GM18526 (cell line): ENCODE measurements around the gene NKX1-2.

ENCODE experiments used
- POLR2A ChIP-seq: IDR thresholded peaks from 3 replicates; pipeline ENCODE4 v1.6.1; 2011; ENCODE audit not compliant: insufficient read length; ENCODE audit errors: extremely low read depth

Gene NKX1-2

DNA sequence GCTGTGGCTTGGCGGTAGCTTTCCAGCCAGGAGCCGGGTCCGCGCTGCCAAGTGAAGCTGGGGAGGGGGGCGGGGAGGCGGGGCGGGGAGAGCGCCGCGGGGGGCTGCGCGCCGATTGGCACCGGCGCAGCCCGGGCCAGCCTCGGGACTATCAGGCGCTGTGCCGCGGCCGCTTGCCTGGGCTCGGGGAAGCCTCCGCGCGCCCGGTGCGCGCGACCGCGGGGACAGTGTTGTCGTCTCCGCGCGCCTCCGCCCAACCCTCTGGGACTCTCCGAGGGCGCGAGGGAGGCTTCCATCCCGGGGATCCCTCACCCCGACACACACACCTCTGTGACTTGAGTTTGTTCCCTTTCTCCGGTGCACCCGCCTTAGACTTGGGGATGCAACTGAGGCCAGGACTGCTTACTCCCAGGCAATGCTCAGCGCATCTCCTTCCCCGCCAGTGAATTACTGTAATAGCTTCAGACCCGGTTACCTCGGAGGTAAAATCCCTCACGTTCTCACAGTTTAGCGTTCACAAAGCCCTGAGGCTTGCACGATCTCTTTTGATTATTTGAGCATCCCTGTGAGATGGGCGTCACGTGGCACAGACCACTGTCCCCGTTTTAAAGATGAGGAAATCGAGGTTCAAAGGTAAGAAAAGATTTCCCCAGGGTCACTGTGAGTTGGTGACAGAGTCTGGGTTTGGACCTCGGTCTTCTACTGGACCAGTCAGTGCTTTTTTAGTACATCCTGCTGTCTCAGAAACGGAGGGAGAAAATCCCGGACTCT is at the start of gene NKX1-2:
Gene NKX1-2 (minus strand): TSS at position 24 of the 771 bp plus-strand sequence. CDS start 92 bp downstream, outside the sequence.
- TF ChIP-seq POLR2A: no peak

DNA sequence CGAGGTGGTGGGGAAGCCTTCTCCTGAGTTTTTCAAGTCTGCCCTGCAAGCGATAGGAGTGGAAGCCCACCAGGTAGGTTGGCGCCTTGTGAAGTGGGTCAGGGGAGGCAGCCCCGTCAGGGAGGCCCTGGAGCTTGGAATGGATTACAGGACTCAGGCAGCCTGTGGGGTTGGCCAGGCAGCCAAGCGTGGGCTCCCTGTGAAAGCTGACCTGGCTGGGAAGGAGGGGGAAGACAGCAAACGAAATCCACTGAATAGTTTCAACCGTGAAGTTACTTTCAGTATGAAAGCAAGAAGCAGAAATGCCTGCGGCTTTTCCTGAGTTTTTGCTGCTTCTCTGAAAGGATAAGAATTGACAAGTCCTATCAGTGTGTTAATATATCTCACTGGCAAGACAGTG is 48.2 kb upstream of the NKX1-2 start:
- TF ChIP-seq POLR2A: no peak

DNA sequence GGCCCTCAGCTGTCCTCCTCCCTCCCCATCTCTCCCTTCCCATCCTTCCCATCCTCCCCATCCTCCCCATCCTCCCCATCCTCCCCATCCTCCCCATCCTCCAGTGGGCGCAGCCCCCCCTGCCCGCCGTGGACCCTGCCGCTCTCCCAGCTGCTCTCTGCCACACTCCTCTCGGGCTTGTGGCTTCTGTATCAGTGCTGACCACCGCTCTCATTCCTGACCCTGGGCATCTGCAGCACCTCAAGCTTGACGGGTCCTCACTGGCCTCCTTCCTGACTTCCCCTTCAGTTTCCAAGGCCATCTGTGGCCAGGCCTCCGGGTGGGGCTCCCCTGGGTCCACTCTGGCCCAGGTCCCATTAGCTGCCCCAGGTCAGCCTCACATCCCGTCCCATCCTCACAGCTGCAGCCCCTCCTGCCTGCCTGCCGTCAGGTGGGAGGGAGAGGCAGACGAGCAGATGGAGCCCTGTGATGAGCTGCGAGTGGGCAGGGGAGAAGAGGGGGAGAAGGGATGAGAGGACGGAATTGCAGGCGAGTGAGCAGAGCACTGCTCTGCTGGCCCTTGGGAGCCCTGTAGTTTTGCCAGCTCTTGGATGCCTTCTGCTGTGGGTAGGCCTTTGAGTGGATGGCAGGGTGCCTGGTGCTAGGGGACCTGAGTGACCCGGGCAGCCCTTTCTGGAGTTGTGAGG is 47.5 kb upstream of the NKX1-2 start:
- TF ChIP-seq POLR2A: no peak

DNA sequence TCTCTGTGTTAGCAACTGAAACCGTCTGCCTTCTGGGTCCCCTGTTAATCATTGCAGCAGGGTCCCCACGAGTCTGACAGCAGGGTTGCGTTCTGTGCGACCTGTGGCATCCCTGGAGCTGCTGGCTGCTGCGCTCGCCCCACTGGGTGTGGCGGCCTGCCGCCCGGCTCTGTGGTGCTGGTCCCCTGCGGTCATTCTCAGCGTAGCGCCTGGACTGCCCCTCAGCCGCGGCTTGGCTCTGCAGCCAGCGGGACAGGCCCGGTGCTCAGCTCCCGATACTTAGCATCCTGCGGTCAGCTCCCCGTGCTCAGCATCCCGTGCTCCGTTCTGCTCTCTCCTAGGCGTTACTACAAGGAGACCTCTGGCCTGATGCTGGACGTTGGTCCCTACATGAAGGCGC is 46.8 kb upstream of the NKX1-2 start:
- TF ChIP-seq POLR2A: no peak

DNA sequence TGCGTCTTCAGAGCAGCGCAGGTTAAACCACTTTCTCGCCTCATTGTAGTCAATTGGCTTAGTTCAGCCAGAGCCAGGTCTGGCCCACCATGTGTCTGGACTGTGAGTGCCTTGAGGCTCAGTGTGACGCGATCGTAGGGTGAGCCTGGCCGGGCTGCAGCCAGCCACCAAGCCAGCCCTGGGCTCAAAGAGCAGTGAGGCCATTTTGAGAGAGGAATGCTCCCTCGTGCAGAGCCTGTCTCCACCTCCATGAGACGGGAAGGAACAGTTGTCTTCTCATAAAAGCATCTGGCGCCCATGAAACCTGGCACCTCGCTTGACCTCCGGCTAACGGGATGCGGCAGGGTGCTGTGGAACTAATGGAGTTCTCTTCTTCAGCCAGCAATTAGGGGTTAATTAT is 46.3 kb upstream of the NKX1-2 start:
- TF ChIP-seq POLR2A: no peak

DNA sequence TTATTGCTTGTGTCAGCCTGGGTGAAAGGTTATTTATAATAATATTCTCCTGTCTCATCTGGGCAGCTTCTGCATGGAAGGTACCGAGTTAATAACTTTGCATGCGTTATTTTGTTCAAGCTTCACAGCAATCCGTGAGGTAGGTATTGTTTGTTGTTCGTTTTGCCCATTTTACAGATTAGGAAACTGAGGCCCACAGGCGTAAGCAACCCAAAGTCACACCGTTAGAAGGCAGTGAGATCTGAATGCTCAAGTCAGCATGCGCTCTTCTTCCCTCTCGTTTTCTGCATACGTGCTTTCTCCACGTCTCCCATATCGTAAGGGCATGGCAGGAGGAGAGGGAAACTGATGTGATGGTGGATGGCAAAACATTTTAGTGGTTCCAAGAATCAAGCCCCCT is 45.9 kb upstream of the NKX1-2 start:
- TF ChIP-seq POLR2A: no peak

DNA sequence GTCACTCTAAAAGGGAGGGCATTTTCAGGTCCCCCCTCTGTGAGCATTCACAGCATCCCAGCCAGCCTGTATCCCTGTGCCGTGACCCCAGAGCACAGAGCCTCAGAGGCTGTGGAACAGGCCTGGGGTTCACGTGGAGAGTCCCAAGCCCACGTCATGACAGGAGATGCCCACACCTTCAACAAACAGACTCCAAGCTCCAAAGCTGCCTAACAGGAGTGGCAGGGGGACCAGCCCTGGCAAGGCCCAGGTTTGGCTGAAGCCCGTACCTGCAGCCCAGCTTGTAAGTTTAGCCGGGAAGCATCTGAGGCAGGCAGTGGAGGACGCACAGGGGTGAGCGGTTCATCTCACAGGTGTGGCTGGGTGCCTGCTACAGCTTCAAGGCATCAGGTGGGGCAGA is 45.3 kb upstream of the NKX1-2 start:
- TF ChIP-seq POLR2A: no peak

DNA sequence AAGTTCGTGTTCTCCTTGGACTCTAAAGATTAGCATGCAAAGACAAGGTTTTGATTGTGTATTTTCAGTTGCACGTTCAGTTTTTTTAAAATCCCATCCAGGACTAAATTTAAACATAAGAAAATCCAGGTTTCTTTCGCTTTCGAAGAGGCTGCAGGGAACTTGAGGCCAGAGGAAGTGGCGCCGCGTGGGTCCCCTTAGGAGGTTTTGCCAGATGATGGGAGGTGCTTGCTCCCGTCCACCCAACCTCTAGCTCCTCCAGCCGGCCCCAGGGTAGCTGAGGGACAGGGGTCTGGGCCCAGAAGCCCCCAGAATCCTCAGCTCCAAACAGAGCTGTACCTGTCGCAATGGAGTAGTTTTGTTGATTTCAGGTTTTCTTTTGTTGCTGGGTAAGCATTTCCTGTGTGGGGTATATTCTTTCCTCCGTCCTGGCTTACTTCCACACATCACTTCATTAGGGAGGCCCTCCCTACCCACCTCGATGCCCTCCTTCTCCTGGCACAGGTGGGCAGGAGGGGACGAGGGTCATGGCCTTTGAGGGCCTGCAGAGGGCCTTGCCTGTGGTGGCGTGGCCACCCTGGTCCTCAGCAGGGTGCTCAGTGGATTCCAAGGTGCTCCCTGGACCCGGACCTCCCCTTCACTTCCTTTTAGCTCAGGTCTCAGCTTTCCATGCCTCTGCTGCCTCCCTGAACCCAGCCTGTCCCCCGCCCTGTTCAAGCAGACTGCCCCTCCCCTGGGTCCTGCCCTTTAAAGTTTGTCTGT is 44.4 kb upstream of the NKX1-2 start:
- TF ChIP-seq POLR2A: no peak

DNA sequence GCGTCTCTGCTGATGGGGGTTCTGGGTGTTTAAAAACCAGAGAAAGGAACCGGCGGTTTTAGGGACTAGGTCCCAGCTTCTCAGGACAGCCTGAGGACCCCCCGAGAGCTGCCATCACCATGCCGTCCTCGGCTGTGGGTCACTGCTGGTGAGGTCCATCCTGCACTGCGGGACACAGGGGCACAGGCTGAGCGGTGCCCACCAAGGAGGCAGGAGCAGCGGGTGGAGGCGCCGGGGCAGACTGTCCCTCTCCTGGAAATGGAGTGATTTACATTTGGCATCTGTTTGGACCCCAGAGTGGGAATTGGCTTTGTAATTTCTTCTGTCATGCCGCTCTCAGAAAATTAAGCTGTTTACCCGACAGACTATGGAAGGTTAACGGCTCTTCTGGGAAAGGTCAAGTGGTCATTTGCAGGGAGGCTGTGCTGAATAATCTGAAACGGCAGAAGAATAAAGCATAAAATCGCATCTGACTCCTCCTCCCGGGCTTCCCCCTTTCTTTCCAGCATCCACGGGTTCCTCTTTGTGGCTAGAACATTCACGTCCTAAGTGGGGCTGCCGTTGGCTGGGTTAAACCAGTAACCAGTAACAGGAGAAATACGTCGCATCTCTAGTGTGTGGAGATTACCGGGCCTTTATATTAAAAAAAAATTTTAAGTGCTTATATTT is 43.5 kb upstream of the NKX1-2 start:
- TF ChIP-seq POLR2A: no peak

DNA sequence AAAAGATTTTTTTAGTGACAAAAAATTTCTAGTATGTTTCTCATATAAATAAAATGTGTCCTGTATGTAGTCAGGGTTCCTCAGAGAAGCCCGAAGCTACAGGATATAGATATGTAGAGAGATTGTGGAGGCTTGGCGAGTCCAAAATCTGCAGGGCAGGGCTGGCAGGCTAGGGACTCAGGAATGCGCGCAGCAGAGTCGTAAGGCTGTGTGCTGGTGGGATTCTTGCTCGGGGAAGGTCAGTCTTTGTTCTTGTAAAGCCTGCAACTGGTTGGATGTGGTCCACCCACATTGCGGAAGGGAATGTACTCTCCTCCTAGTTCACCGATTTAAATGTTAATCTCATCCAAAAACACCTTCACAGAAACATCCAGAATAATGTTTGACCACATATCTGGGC is 42.4 kb upstream of the NKX1-2 start:
- no peak for TF ChIP-seq POLR2A

DNA sequence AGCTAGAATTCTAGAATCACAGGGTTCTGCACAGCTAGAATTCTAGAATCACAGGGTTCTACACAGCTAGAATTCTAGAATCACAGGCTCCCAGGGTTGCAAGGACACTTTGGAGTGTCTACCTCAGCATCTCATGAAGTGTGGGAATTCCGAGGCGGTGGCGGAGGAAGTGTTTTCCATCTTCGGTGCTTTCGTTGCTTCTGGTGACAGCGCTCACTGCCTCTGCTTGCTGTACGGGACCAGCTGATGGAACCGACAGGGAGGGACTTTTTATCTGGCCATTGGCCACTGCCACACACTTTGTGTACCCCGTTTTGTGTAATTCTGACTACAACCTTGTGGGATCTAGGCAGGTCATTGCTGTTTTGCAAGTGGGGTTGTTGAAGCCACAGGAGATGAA is 41.3 kb upstream of the NKX1-2 start:
- no peak for TF ChIP-seq POLR2A

DNA sequence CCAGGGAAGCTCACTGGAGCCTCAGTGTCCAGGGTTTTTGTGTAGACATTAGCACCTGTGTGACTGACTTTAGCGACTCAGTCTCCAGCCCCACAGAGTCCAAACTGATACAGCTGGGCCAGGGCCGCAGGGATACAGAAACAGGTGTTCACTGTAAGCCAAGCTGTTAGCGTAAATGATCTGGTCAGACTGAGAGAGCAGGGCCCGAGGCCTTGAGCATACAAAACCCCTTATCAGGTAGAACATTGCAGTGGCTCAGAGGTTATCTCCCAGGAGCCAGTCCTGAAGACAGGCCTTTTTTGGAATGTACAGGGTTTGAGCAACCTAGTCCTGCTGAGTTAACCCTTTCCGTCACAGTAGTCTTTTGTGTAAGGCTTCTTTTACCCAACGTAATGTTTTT is 36.8 kb upstream of the NKX1-2 start:
- TF ChIP-seq POLR2A: no peak

DNA sequence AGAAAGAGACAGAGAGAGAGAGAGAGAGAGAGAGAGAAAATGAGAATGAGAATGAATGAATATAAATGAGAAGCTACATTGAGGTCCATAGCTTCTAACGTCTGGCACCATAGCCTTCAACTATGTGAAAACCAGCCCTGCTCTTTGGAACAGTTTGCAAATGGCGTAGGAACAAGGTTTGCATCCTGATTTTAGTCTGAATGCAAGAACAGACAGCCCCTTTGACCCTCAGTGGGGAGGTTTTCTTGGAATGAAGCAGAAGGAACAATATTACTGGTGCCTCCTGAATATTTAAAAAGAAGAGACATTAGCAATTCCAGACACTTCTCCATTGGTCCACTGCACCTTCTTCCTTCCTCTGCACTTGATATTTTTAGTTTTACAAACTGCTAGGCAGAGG is 34.8 kb upstream of the NKX1-2 start:
- no peak for TF ChIP-seq POLR2A

DNA sequence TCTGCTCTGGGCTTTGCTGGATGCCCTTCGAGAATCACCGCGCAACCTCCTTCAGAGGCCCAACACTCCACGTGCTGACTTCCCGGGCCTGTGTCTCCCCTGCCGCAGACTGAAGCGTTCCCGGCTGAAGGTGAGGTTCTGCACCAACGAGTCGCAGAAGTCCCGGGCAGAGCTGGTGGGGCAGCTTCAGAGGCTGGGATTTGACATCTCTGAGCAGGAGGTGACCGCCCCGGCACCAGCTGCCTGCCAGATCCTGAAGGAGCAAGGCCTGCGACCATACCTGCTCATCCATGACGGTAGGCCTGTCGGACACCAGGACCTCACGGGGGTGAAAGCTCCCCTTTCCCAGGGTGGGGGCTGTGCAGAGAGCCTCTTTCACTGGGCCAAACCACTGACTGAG is 34.2 kb upstream of the NKX1-2 start:
- TF ChIP-seq POLR2A: no peak

DNA sequence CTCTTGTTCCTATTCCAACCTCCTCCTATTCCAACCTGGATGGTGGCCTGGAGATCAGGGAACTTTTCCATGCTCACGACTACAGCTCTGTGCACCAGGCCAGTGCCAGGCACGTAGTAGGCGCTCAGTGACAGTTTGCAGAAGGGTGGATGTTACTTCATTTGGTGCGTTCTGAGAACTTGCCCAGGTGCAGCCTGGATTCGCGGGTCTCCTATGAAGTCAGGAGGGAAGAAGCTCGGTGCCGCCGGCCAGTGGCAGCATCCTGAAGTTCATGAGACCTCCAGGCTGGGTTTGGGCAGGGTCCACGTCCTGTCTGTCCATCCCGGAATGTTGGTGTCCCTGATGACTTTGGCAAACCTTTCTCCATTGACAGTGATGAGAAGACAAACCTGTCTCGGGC is 33.0 kb upstream of the NKX1-2 start:
- TF ChIP-seq POLR2A: no peak

DNA sequence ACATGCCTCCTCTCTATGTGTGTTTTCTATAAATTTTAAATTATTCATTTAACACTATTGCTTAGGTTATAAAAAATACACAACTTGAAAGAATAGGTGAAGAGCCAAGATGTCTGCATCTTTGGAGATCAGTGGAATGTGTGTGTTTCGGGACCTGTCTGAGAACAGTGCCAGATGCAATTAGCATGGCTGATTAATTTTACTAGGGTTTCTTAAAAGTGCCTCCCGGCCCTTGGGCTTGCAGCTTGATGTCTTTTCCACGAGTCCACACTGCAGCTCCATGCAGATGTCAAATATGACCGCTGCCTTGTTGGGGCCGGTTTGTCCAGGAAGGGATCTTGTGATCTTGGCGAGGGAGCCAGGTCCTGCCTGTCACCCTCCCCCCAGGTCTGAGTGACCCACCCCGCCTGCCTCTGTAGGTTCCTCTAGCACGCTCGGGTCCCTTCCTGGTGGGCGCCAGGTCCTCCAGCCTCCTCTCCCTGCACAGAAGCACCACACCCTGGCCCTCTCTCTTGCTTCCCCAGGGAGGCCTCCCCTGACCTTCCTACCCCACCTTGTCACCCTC is 32.5 kb upstream of the NKX1-2 start:
- no peak for TF ChIP-seq POLR2A

DNA sequence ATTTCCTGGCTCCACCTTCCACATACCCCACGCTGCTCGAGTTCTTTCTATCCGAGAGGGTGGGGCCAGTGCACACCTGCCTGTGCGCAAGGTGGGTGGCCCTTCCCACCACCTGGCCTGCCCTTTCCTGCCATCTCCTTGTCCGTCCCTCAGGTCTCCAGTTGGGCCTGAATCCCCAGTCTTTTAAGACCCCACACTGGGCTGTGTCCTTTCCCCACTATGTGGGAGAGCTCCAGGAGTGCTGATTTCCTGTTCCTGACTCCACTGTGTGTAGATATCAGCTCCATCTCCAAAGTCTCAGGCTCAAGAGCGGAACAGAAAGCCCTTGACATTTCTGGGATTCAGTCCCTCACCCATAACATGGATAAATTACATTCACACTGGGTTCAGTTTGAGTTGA is 31.9 kb upstream of the NKX1-2 start:
- TF ChIP-seq POLR2A: no peak
